Testis (tissue), 2 donors: Measurements from ENCODE around the gene TTC3.

Experiments
- POLR2A ChIP-seq: fragments of 450-650 bp; IDR thresholded peaks from one replicate; pipeline ENCODE4 v1.6.1; 2017; ENCODE audit warnings: antibody characterized with exemption, mild to moderate bottlenecking, moderate library complexity
- TF ChIP-seq, protein P1 (sequence below), 3 experiments: fragments of 450-650 bp in 2 of 3; fragments of 200-600 bp in 1 of 3; sonication (generic) in 1 of 3; IDR thresholded peaks; one replicate each; pipeline ENCODE4 v1.5.1; 2016 to 2019; ENCODE audit warnings: antibody characterized with exemption in 3 of 3, mild to moderate bottlenecking in 2 of 3, moderate library complexity in 1 of 3

DNA sequence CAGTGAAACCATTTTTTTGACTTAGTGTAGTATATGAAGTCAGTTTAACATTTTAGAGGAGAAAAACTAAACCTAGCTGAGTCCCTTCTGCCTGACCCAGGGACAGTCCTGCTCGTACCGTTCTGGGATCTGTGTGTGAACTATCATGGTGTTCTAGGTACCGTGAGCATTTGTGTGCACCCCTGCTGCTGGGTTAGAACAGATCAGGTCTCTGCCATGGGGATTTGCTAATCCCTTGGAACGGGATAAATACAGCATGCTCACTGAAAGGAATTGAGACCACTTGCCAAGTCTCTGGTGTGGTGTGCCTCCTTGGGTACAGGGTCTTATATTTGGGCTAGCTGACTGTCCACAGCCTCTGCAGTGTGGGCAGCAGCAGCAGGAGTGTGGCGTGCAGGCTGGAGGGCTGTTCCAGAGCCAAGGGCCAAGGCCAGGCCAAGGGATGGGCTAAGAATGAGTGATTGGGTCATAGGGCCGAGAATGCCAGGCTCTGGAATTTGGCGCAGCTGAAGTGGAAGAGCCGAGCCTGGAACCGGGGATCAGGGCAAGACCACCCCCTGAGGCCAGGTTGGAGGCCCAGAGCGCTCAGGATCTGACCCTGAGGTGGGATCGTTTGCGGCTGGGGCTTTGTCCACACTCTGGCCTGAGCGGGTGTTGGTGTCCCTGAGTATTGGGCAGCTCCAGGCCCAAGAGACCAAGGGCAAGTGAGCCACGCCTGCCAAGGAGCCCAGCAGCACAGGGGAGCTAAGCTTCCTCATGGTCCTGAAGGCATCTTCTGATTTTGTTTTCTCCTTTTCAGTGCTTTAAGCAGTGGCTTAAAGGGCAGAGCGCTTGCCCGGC lies 127.8 kb downstream of the TTC3 start:
- TF ChIP-seq, protein P1, sequence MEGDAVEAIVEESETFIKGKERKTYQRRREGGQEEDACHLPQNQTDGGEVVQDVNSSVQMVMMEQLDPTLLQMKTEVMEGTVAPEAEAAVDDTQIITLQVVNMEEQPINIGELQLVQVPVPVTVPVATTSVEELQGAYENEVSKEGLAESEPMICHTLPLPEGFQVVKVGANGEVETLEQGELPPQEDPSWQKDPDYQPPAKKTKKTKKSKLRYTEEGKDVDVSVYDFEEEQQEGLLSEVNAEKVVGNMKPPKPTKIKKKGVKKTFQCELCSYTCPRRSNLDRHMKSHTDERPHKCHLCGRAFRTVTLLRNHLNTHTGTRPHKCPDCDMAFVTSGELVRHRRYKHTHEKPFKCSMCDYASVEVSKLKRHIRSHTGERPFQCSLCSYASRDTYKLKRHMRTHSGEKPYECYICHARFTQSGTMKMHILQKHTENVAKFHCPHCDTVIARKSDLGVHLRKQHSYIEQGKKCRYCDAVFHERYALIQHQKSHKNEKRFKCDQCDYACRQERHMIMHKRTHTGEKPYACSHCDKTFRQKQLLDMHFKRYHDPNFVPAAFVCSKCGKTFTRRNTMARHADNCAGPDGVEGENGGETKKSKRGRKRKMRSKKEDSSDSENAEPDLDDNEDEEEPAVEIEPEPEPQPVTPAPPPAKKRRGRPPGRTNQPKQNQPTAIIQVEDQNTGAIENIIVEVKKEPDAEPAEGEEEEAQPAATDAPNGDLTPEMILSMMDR (IDR thresholded peaks at IDR 0.05) = no peak
- TF ChIP-seq POLR2A = no peak
